ENCODE measurements around the gene RTN4RL1. TPM values are rescaled to one million over a fixed set of nuclear protein-coding genes. Genes with fewer than 3 reads are reported as not detected.
"Not testable (repeated sequence)": the region's sequence is repeated elsewhere in the genome, so short reads cannot be mapped to it uniquely, and the experiment has no call there.

RTN4RL1 gene
- total RNA-seq, 1 experiment from 2014 or later = 0.80 TPM

DNA sequence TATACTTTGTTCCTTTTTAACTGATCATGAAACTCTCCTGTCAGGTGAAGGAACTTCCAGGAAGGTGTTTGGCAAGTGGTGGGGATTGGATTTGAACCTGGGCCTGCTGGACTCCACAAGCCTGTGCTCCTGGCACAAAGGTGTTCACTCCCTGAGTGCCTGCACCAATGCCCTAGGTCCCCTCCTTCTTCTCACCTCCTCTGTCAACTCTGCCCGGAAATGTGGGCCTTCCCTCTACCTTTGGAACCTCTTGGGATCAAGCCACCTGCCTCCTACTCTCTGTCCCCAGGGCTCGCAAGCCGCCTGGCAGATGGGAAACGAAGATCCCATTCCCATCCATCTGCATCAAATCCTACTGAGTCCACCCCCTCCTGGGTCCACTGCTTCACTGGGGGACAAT lies 40.0 kb downstream of the RTN4RL1 start:
- Histone ChIP-seq H3K4me3 (ENCODE audit: low read depth in 2 of 2, low read length in 2 of 2) (no peak overlapping the region), H3K27me3 (ENCODE audit: control insufficient read depth, insufficient read depth, low read length) (no peaks in the 10 kb centered on the region), H3K4me1 (ENCODE audit: control insufficient read depth, insufficient read depth, low read length) (no peaks in the 10 kb centered on the region), H3K9me3 (ENCODE audit: control insufficient read depth, insufficient read depth, low read depth, low read length) (no peaks in the 10 kb centered on the region), H3K27ac (ENCODE audit: low read length) (no peak overlapping the region), H3K36me3 (ENCODE audit: control insufficient read depth, insufficient read depth, low read length) (no peaks in the 10 kb centered on the region)
- CTCF ChIA-PET = no interaction called here
- intact Hi-C loops (cut with micrococcal nuclease; ENCODE audit: unreplicated experiment) = no loop called here
- no TSS peak for BruUV-seq (replicated peaks)
- in situ Hi-C loops (cut with HindIII; ENCODE audit: low pct_unique_long_range_greater_than_20kb, low sequenced_read_pairs) = no loop called here
- TF ChIP-seq, protein P1, sequence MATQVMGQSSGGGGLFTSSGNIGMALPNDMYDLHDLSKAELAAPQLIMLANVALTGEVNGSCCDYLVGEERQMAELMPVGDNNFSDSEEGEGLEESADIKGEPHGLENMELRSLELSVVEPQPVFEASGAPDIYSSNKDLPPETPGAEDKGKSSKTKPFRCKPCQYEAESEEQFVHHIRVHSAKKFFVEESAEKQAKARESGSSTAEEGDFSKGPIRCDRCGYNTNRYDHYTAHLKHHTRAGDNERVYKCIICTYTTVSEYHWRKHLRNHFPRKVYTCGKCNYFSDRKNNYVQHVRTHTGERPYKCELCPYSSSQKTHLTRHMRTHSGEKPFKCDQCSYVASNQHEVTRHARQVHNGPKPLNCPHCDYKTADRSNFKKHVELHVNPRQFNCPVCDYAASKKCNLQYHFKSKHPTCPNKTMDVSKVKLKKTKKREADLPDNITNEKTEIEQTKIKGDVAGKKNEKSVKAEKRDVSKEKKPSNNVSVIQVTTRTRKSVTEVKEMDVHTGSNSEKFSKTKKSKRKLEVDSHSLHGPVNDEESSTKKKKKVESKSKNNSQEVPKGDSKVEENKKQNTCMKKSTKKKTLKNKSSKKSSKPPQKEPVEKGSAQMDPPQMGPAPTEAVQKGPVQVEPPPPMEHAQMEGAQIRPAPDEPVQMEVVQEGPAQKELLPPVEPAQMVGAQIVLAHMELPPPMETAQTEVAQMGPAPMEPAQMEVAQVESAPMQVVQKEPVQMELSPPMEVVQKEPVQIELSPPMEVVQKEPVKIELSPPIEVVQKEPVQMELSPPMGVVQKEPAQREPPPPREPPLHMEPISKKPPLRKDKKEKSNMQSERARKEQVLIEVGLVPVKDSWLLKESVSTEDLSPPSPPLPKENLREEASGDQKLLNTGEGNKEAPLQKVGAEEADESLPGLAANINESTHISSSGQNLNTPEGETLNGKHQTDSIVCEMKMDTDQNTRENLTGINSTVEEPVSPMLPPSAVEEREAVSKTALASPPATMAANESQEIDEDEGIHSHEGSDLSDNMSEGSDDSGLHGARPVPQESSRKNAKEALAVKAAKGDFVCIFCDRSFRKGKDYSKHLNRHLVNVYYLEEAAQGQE (IDR thresholded peaks at IDR 0.05; ENCODE audit: insufficient read depth in 1 of 2, low read depth in 2 of 2, low read length in 1 of 2) = no peak
- TF ChIP-seq POLR2AphosphoS5 (IDR thresholded peaks at IDR 0.05; ENCODE audit: low read depth, low read length) = no peak
- TF ChIP-seq TCF7L2 (IDR thresholded peaks at IDR 0.05; ENCODE audit: low read depth, low read length) = no peak
- DNase-seq (ENCODE audit: low read depth, low spot score) = no peak
- POLR2A ChIA-PET = no interaction called here
- no peak for ATAC-seq

DNA sequence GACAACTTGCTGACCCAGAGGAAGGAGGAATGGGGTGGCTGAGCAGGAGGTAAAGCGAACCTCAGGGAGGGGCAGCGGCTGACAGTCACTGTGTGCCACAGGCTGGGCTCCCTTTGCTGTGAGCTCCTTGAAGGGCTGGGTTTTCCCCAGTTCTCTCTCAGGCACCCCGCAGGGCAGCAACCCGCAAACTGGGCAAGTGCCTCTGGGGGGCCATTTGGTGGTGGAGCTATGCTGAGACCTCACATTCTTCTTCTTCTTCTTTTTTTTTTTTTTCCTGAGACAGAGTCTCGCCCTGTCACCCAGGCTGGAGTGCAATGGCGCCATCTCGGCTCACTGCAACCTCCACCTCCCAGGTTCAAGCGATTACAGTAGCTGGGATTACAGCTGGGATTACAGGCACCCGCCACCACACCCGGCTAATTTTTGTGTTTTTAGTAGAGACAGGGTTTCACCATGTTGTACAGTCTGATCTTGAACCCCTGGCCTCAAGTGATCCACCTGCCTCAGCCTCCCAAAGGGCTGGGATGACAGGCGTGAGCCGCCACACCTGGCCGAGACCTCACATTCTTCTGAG lies 42.3 kb downstream of the RTN4RL1 start:
- DNase-seq (ENCODE audit: low read depth, low spot score); ATAC-seq; H3K4me3 ChIP-seq (ENCODE audit: low read depth in 2 of 2, low read length in 2 of 2); H3K27me3 ChIP-seq (ENCODE audit: control insufficient read depth, insufficient read depth, low read length); H3K9me3 ChIP-seq (ENCODE audit: control insufficient read depth, insufficient read depth, low read depth, low read length); in situ Hi-C loops (cut with HindIII; ENCODE audit: low pct_unique_long_range_greater_than_20kb, low sequenced_read_pairs); BruUV-seq (replicated peaks); H3K36me3 ChIP-seq (ENCODE audit: control insufficient read depth, insufficient read depth, low read length); H3K27ac ChIP-seq (ENCODE audit: low read length); intact Hi-C loops (cut with micrococcal nuclease; ENCODE audit: unreplicated experiment); POLR2A ChIA-PET; H3K4me1 ChIP-seq (ENCODE audit: control insufficient read depth, insufficient read depth, low read length): not testable (repeated sequence)
- CTCF ChIA-PET = interaction anchor here (0.5 to 0.7 kb wide), 2 partner anchors 74 to 88 kb away, joined by 7 to 11 read pairs; no protein-coding TSS in a partner anchor

DNA sequence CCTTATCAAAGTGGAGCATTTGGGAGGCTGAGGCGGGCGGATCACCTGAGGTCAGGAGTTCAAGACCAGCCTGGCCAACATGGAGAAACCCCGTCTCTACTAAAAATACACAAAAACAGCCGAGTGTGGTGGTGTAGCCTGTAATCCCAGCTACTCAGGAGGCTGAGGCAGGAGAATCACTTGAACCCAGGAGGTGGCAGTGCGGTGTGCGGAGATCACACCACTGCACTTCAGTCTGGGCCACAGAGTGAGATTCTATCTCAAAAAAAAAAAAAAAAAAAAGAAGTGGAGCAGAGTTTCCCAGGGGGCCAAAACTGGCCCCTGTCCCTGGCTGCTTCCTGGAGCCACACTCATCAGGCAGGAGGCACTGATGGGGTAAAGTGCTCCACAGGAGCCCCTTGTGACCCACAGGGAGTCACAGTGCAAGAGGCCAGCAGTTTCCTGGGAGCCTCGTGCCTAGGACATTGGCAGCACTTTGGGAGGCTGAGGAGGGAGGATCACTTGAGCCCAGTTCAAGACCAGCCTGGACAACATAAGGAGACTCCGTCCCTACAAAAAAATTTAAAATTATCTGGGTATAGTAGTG lies 44.4 kb downstream of the RTN4RL1 start:
- CTCF ChIA-PET = no interaction called here
- no peaks in the 10 kb centered on the region for H3K36me3 ChIP-seq (ENCODE audit: control insufficient read depth, insufficient read depth, low read length)
- no peak for DNase-seq (ENCODE audit: low read depth, low spot score)

More for the DNA sequence above, 44.4 kb downstream of the RTN4RL1 start:
- in situ Hi-C loops (cut with HindIII; ENCODE audit: low pct_unique_long_range_greater_than_20kb, low sequenced_read_pairs) (no loop called here), intact Hi-C loops (cut with micrococcal nuclease; ENCODE audit: unreplicated experiment) (no loop called here)
- Histone ChIP-seq H3K9me3 (ENCODE audit: control insufficient read depth, insufficient read depth, low read depth, low read length) (no peaks in the 10 kb centered on the region), H3K27me3 (ENCODE audit: control insufficient read depth, insufficient read depth, low read length) (no peaks in the 10 kb centered on the region), H3K4me3 (ENCODE audit: low read depth in 2 of 2, low read length in 2 of 2) (no peak overlapping the region), H3K27ac (ENCODE audit: low read length) (no peak overlapping the region), H3K4me1 (ENCODE audit: control insufficient read depth, insufficient read depth, low read length) (no peaks in the 10 kb centered on the region)
- TF ChIP-seq, protein P1 (IDR thresholded peaks at IDR 0.05; ENCODE audit: insufficient read depth in 1 of 2, low read depth in 2 of 2, low read length in 1 of 2) = no peak
- TF ChIP-seq TCF7L2 (IDR thresholded peaks at IDR 0.05; ENCODE audit: low read depth, low read length) (no peak), SIN3A (IDR thresholded peaks at IDR 0.05; ENCODE audit: borderline replicate concordance, insufficient read depth, low read depth, low read length) (no peak), POLR2AphosphoS5 (IDR thresholded peaks at IDR 0.05; ENCODE audit: low read depth, low read length) (no peak)
- TF ChIP-seq, protein P2, sequence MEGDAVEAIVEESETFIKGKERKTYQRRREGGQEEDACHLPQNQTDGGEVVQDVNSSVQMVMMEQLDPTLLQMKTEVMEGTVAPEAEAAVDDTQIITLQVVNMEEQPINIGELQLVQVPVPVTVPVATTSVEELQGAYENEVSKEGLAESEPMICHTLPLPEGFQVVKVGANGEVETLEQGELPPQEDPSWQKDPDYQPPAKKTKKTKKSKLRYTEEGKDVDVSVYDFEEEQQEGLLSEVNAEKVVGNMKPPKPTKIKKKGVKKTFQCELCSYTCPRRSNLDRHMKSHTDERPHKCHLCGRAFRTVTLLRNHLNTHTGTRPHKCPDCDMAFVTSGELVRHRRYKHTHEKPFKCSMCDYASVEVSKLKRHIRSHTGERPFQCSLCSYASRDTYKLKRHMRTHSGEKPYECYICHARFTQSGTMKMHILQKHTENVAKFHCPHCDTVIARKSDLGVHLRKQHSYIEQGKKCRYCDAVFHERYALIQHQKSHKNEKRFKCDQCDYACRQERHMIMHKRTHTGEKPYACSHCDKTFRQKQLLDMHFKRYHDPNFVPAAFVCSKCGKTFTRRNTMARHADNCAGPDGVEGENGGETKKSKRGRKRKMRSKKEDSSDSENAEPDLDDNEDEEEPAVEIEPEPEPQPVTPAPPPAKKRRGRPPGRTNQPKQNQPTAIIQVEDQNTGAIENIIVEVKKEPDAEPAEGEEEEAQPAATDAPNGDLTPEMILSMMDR (IDR thresholded peaks at IDR 0.05) = no peak
- ATAC-seq = no peak
- no TSS peak for BruUV-seq (replicated peaks)
- POLR2A ChIA-PET = no interaction called here

Measured in Panc1 (cell line).